DMS 273 (cell line): ENCODE data around the gene CX3CR1.
A peak's percentile ranks its signal among the peaks of the same experiment; 100 is the strongest.

ENCODE experiments used
- DNase-seq: peaks from one replicate; lab custom pipeline; 2025; ENCODE audit not compliant: unreplicated experiment; lab: John Stamatoyannopoulos, UW

The CX3CR1 gene

DNA sequence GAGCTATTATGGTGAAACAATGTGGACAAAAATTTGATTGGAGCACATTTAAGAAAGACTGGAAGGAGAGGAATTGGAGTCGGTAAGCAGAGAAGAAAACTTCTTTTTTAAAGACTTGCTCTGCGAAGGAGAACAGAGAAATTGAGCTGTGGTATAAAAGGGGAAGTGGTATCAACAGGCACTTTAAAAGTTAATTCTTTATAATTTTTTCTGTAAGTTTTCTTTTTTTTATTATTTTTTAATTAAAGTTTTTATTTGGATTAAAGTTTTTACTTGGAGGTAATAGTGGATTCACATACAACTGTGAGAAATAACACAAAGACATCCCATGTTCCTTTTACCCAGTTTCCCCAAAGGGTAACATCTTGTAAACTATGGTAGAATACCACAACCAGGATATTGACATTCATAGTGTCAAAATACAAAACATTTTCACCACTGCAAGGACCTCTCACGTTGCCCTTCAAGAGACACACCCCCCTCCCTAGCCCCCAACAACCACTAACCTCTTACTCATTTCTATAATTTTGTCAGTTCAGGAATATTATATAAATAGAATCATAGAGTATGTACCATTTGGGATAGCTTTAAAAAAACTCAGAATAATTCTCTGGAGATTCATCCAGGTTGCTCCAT, 53.6 kb downstream of the CX3CR1 start:
- no peak for DNase-seq

- DNase-seq, result no peak
These were observed 55.5 kb downstream of the CX3CR1 start for GRCh38 chr3:39224288-39224687.

DNA sequence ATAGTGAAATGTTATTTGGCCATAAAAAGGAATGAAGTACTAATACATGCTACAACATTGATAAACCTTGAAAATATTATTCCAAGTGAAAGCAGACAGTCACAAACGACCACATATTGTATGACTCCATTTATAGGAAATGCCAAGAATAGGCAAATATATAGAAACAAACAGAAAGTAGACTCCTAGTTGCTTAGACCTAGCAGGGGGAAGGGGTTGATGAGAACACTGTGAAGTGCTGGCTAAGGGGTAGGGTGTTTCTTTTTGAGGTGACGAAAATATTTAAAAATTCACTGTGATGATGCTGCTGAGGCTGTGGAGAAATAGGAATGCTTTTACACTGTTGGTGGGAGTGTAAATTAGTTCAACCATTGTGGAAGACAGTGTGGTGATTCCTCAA, 56.9 kb downstream of the CX3CR1 start:
- no peak for DNase-seq

- DNase-seq, result no peak
These were observed 57.4 kb downstream of the CX3CR1 start for GRCh38 chr3:39222462-39222861.

DNA sequence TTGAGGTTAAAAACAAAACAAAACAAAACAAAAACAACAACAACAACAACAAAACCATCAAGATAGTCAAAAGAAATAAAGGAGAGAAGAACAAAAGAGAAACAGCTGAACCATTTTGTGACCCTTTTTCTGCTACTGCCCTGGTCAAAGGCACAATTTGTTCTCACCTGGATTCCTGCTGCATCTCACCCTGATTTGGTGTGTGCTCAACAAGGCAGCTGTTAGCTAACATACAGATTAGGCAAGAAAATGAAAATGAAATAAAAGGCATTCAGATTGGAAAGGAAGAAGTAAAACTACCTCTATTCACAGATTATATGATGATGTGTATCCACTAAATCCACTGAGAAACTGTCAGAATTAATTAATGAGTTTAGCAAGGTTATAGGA, 58.7 kb downstream of the CX3CR1 start:
- DNase-seq, result no peak

DNA sequence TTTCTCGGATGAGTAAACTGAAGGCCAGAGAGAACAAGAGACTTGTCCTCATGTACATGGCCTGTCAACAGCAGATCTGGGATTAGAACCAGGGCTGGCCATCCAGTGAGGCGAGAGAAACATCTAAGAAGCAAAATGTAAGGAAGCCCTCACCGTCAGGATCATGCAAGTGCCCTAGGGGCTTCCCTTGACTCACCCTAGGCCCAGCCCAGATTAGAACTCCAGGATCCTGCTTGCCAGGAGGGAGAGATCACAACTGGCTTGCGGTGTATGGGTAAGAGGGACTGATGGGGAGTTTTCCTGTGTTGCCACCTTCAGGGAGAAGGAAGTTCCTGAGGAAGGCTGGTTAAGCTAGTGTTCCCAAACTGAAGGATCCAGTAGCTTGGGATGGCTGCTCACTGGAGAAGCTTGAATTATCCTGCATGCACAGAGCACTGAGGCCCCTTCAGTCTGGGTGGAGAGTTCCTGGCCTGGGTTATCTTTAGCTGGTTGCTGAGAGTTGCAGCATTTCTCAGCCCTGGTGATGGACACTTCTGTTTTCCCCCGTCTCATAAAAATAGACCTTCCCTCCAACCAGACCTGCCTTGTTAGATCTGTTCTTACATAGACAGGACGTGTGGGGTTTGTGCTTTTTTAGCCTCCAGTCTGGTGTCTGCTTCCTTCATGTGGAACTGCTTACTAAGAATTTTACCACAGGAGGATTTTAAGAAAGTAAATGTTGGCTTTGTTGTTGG, 59.3 kb downstream of the CX3CR1 start:
- DNase-seq, result no peak

- DNase-seq, result no peak
These were observed 60.1 kb downstream of the CX3CR1 start for GRCh38 chr3:39219702-39220101.

DNA sequence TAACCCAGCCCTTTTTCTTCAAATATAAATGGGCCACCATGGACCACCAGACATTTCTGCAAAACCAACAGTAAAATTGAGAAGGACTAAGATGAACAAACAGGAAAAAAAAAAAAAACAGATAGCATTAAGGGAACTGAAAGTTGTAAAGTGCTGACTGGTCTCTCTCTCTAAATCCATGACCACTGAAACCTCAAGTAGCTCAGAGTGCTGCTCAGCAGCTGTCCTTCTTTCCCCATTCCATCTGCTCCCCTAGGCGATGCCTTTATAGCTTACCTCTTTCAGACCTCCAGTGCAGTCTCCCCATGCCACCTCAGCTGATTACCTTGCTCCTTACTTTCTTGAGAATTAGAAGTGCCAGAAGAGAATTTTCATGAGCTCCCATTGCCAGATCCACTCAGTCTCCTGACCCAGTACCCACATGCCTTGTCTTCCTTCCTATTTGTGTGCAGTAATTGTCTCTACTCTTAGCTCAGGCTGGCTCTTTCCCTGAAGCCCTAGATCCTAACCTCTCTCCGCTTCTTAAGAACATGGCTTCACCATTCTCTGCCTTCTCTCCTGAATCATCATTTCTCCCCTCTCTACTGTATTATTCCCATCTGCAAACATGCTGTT, 63.6 kb downstream of the CX3CR1 start:
- peak; percentile 18 for DNase-seq

GRCh38 chr3:39213613-39214012, 66.2 kb downstream of the CX3CR1 start:
- no peak for DNase-seq
